ENCODE measurements around the gene ARHGAP30. TPM values are rescaled to one million over a fixed set of nuclear protein-coding genes. Genes with fewer than 3 reads are reported as not detected.

ARHGAP30 gene
- total RNA-seq, 2 experiments from 2014 or later = 260 to 273 TPM

DNA sequence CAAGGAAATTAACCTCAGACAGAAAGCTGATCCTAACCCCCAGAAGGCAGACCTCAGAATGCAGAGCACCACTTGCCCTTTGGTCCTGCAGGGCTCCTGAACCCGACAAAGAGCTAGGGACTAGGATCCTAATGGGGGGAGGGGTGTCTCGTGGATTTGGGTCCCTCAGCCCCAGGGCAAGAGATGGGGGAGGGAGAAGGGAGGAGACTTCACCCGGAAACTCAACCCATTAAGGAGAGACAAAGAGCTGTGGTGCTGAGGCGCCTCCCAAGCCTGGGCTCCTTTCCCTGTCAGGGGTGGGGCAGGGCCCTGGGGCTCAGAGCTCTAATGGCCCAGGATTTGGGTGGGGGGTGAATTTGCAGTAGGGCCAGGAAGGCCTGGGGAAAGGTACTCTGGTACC, 16.8 kb upstream of the ARHGAP30 start:
- ATAC-seq = no peak
- Mint-ChIP-seq H3K4me1 (peaks cover 9% of the 10 kb centered on the region), H3K27me3 (no peaks in the 10 kb centered on the region)

DNA sequence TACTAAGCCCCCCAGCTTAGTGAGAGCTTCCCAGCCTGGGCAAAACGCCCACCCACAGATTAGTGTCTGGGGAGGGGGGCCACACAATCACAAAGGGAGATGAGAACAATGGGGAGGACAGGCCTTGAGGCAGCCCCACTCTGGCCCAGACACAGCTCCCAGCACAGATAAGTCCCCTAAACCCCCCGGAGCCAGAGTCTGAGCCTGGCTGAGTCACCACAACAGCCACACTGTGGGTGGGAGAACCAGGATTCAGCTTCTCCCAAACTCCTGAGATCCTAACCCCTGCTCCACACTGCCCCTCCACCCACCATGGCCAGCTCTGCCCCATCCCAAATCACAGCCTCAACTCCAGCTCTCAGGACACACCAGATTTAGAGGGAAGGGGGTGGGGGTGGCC, 15.5 kb upstream of the ARHGAP30 start:
- CTCF ChIA-PET = interaction anchor here (1.7 to 4.8 kb wide), 2 partner anchors 12 to 15 kb away, joined by 6 to 22 read pairs; partner anchors contain the start of genes ARHGAP30 and KLHDC9
- Mint-ChIP-seq H3K27me3 (no peaks in the 10 kb centered on the region), H3K27ac (no peak overlapping the region), H3K4me1 (peaks cover 3% of the 10 kb centered on the region), H3K36me3 (no peaks in the 10 kb centered on the region), H3K4me3 (no peak overlapping the region), H3K9me3 (ENCODE audit: low read depth) (no peaks in the 10 kb centered on the region)
- DNase-seq = no peak
- ATAC-seq = no peak

More for the DNA sequence above, 16.8 kb upstream of the ARHGAP30 start:
- Mint-ChIP-seq H3K27ac (no peak overlapping the region), H3K4me3 (no peak overlapping the region), H3K9me3 (ENCODE audit: low read depth) (no peaks in the 10 kb centered on the region), H3K36me3 (no peaks in the 10 kb centered on the region)
- CTCF ChIA-PET = interaction anchor here (1.2 to 4.8 kb wide), 3 partner anchors 11 to 16 kb away, joined by 3 to 22 read pairs (median 6); partner anchors contain the start of genes ARHGAP30 and KLHDC9
- DNase-seq = no peak

DNA sequence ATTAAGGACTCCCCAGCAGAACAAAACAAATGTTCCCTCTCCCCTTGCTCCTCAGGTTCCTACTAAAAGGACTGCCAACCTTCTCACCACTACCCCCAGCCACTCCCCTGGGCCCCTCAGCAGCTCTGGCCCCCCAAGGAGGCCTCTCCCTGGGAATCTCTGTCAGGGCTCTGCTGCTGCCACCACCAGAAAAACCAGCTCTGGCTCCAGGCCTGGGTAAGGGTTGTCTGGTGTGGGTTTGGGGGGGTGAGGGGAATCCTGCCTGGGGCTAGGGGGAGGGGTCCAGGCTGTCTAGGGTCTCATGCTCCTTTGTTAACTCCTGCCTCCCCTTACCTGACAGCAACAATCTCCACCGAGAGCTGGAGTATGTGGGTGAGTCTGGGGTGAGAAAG, 14.9 kb upstream of the ARHGAP30 start:
- no peak for ATAC-seq
- H3K4me3 Mint-ChIP-seq = no peak overlapping the region
- no peak for DNase-seq
- H3K27ac Mint-ChIP-seq = no peak overlapping the region
- no peaks in the 10 kb centered on the region for H3K36me3 Mint-ChIP-seq
- CTCF ChIA-PET = interaction anchor here (4.8 kb wide), 1 partner anchor 13 kb away, joined by 22 read pairs; the partner anchor contains the start of gene KLHDC9
- H3K9me3 Mint-ChIP-seq (ENCODE audit: low read depth) = no peaks in the 10 kb centered on the region
- peaks cover 9% of the 10 kb centered on the region for H3K4me1 Mint-ChIP-seq
- no peaks in the 10 kb centered on the region for H3K27me3 Mint-ChIP-seq

DNA sequence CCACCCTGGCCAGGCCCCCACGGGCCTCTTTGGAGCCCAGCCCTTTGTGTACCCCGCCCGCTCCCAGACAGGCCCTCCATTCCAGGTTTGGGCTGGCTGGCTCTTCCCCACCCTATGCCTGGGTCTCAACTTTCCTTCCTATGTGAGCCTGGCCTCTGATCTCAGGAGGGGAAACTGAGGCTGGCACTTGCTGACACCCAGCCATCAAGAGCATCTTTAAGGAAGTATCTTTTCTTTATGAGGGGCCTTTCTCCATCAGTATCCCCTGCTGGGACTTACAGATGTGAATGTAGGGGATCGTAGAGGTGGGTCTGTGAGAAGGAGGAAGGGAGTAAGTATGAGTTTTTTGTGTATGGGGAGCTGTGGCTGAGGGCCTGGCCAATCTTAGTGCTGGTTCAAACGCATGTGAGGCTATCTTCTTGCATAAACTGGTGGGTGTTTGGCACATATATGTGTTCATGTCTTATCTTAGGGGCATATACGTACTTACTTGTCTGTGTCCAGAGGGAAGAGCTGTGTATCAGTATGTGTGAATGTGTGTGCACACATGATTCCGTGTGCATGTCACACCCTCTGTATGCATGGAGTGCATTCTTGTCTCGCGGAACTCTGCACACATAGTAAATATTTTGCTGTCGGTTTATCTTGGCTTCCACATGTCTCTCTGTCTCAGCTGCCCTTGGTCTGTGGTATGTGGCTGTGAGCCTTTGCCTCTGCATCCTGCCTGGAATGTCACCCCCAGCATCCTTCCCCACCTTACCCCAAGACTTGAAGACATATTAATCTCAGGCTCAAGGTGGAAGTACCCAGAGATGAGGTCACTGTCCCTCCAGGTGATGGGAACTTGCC, 14.3 kb upstream of the ARHGAP30 start:
- no peaks in the 10 kb centered on the region for H3K9me3 Mint-ChIP-seq (ENCODE audit: low read depth)
- H3K36me3 Mint-ChIP-seq = no peaks in the 10 kb centered on the region
- H3K4me1 Mint-ChIP-seq = peaks cover 12% of the 10 kb centered on the region
- H3K27ac Mint-ChIP-seq = no peak overlapping the region
- CTCF ChIA-PET = interaction anchor here (2.2 to 4.8 kb wide), 3 partner anchors 12 to 15 kb away, joined by 5 to 22 read pairs (median 12); partner anchors contain the start of gene KLHDC9
- H3K4me3 Mint-ChIP-seq = no peak overlapping the region
- ATAC-seq (no peak), DNase-seq (no peak)
- no peaks in the 10 kb centered on the region for H3K27me3 Mint-ChIP-seq

DNA sequence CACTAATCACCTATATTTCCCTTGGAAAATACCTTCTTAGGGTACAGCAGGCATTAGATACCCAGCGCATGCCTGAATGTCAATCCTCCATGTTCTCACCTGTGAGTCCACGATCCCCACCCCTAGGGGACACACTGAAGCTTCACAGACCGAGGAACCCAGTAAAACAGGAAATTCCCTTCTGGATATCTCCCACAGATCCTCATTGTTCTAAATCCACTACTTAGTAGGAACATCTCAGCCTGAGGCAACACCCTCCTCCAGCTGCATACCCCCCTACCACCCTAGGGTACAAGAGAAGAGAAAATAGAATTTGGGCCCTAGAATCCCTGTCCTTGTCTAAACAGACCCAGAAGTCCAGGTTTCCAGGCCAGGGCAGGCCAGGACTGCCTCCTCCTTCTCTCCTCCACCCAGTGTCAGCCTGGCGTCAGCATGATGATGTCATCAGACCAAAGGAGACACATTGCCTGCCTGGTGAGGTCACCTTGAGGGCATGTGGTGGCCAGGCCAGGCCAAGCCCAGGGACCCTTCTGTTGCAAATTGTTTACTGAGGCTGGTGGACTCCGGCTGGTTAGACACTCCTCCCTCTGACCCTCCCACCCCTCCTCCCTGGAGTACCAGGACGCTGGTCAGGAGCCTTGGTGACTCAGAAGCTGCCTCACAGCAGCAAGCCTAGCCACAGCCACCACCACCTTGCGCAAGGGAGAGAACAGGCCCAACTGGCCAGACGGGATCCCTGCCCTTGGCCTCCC, 13.5 kb upstream of the ARHGAP30 start:
- Mint-ChIP-seq H3K36me3 (no peaks in the 10 kb centered on the region), H3K27ac (no peak overlapping the region), H3K9me3 (ENCODE audit: low read depth) (no peaks in the 10 kb centered on the region), H3K27me3 (no peaks in the 10 kb centered on the region), H3K4me1 (peaks cover 12% of the 10 kb centered on the region), H3K4me3 (no peak overlapping the region)
- ATAC-seq = no peak
- CTCF ChIA-PET = interaction anchor here (2.2 to 4.8 kb wide), 3 partner anchors 12 to 14 kb away, joined by 5 to 22 read pairs (median 12); partner anchors contain the start of gene KLHDC9
- DNase-seq = no peak

DNA sequence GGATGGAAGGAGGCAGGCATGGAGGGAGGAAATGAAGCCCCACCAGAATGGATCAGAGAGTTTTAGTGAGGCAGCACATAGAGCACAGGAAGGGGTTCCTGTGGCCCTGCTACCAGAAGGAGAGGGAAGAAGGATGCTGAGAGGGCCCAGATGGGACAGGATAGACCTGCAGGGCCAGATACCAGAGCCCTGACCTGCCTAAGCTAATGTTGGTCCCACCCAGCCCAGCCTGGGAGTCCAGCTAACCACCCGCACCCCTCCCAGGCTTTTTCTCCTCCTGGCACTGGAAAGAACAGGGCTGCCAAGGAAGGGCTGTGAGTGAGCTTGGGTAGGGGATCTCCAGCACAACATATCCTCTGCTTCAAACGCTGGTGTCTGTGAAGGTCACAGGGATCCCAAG, 12.8 kb upstream of the ARHGAP30 start:
- CTCF ChIA-PET = interaction anchor here (2.2 to 3.2 kb wide), 2 partner anchors 11 to 14 kb away, joined by 5 to 12 read pairs; no protein-coding TSS in a partner anchor
- H3K27ac Mint-ChIP-seq = no peak overlapping the region
- no peak for DNase-seq
- H3K36me3 Mint-ChIP-seq = no peaks in the 10 kb centered on the region
- H3K9me3 Mint-ChIP-seq (ENCODE audit: low read depth) = no peaks in the 10 kb centered on the region
- H3K27me3 Mint-ChIP-seq = no peaks in the 10 kb centered on the region
- no peak overlapping the region for H3K4me3 Mint-ChIP-seq
- no peak for ATAC-seq
- H3K4me1 Mint-ChIP-seq = peaks cover 12% of the 10 kb centered on the region

DNA sequence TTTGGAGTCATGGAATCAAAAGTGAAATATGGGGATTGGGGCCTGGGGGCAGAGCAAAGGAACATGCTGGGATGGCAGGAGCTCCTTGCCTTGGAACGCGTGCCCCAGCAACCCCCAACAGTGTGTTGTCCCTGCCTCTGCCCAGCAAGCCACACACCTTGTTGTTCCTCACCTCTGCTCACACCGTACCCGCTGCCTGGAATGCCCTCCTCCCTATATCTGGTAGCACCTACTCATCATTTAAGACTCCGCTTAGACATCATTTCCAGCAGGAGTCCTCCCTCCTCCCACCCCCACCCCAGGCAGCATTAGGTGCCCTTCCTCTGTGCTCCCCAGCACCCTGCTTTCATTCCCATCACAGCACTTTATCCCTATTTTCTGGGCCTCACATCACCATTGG, 11.8 kb upstream of the ARHGAP30 start:
- no peak for ATAC-seq
- no peak overlapping the region for H3K27ac Mint-ChIP-seq
- no peak overlapping the region for H3K4me3 Mint-ChIP-seq
- DNase-seq = no peak
- H3K9me3 Mint-ChIP-seq (ENCODE audit: low read depth) = no peaks in the 10 kb centered on the region
- CTCF ChIA-PET = interaction anchor here (1.4 to 3.2 kb wide), 2 partner anchors 9 to 10 kb away, joined by 3 to 12 read pairs; no protein-coding TSS in a partner anchor
- no peaks in the 10 kb centered on the region for H3K36me3 Mint-ChIP-seq
- H3K4me1 Mint-ChIP-seq = peaks cover 12% of the 10 kb centered on the region
- no peaks in the 10 kb centered on the region for H3K27me3 Mint-ChIP-seq

DNA sequence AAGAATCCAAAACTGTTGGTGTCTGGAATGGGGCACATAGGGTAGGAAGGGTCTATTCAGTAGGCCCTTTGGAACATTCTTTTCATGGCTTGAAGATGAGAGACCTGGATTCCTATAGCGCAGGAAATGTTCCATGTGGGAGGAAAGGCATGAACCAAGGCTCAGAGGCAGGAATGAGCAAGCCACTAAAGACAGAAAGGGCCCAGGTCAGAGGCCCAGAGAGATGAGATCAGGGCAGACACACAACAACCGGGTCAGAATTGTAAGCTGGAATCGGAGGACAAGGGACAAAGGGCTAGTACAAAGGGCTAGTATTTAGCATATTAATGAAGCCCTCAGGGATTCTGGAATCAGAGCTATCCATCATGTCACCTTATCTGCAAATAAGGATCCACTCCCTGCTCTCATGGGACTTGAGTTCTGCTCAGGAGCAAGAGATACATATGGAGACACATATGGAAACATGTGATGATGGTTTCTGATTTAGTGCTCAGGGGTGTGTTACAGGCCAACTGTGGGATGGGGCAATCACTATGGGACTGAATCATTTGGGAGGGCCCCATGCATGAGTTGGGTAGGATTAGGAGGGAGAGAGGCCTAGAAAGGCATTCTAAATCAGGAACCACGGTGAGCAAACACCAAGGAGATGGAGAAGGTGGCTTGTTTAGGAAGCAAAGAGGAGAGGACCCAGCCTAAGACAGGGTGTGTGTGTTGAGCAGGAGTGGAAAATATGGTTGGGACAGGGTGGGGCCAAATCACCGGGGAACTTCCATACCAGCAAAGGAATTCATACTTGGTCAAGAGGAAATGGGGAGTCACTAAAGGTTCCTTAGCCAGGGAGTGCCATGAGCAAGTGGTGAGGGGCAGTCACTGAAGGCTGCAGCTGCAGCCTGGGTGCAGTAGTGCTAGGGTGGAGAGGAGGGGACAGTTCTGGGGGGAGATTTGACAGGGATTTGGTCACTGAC, 11.0 kb upstream of the ARHGAP30 start:
- ATAC-seq = no peak
- no peak for DNase-seq
- no peak overlapping the region for H3K27ac Mint-ChIP-seq
- H3K27me3 Mint-ChIP-seq = no peaks in the 10 kb centered on the region
- peaks cover 12% of the 10 kb centered on the region for H3K4me1 Mint-ChIP-seq
- H3K9me3 Mint-ChIP-seq (ENCODE audit: low read depth) = no peaks in the 10 kb centered on the region
- no peaks in the 10 kb centered on the region for H3K36me3 Mint-ChIP-seq
- H3K4me3 Mint-ChIP-seq = no peak overlapping the region
- CTCF ChIA-PET = interaction anchor here (0.8 to 3.2 kb wide), 3 partner anchors 9 to 10 kb away, joined by 3 to 12 read pairs (median 3); no protein-coding TSS in a partner anchor

DNA sequence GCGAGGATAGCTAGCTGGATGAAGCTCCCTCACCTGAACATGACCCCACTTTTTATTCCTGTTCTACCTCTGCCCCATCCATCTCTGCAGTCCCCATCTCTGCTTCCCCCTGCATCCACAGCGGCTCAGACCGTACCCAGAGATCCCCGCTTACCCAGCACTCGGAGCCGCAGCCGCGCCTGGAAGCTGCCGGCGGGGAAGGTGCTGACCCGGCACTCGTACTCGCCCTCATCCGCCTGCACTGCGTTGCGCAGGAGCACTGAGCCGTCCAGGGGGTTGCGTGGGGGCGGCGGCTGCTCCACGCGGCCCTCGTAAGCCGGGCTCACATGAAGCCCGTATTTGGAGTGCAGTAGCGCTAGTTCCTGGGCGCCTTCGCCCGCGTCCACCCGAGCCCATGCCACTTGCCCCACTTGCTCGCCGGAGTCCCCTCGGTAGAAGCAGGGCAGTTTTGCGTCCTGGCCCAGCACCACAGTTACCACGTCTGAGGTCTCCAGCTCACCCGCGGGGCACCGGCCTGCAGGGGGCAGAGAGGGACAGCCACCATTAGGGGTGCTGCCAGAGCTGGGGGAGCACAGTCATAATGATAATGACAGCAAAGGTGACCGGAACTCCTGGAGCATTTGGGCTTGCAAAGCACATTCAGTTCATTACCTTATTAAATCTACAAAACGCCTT, 9.9 kb upstream of the ARHGAP30 start:
- Mint-ChIP-seq H3K4me1 (peaks cover 12% of the 10 kb centered on the region), H3K4me3 (no peak overlapping the region), H3K9me3 (ENCODE audit: low read depth) (no peaks in the 10 kb centered on the region), H3K27ac (no peak overlapping the region), H3K27me3 (no peaks in the 10 kb centered on the region), H3K36me3 (no peaks in the 10 kb centered on the region)
- DNase-seq (no peak), ATAC-seq (no peak)
- CTCF ChIA-PET = interaction anchor here (0.8 to 2.6 kb wide), 4 partner anchors 8 to 38 kb away, joined by 3 to 15 read pairs (median 4); partner anchors contain the start of genes KLHDC9 and NECTIN4

DNA sequence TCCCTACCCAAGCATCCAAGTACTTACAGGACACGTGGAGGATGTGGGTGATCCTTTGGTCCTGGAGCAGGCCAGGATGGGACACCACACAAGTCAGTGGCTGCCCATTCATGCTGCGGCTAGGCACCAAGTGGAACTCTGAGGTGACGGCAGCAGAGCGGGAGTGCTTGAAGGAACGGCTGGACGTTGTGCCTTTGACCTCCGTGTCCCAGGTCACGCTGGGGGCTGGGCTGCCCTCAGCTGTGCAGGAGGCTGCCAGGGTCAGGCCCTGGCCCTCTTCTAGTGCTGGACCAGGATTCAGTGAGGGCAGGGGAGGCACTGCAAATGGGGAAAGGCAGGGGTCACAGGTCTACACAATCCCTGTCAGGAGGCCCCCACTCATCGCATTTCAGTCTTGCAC, 7.7 kb upstream of the ARHGAP30 start:
- CTCF ChIA-PET = interaction anchor here (2.6 kb wide), 1 partner anchor 20 kb away, joined by 15 read pairs; the partner anchor contains the start of gene KLHDC9
- Mint-ChIP-seq H3K27me3 (no peaks in the 10 kb centered on the region), H3K4me3 (no peak overlapping the region), H3K4me1 (peaks cover 24% of the 10 kb centered on the region), H3K9me3 (ENCODE audit: low read depth) (no peaks in the 10 kb centered on the region), H3K36me3 (no peaks in the 10 kb centered on the region), H3K27ac (no peak overlapping the region)
- ATAC-seq (no peak), DNase-seq (no peak)

DNA sequence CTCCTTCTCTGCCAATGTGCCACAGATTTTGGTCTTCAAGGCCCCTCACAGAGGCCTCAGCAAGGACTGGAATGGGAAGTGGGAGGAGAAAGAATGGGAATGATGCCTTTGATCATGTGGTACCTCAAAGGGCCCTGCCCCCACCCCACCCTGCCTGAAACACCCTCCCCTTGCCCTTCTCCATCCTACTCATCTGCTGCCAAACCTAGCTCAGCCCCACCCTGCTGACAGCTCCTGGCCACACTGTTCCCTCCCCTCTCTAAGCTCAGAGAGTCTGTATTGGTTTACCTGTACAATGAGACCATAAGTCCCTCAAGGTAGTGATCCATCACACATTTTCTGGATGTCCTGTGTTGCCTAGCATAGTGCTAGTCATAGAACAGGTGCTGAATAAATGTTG, 6.7 kb upstream of the ARHGAP30 start:
- no peak for ATAC-seq
- Mint-ChIP-seq H3K27ac (no peak overlapping the region), H3K9me3 (ENCODE audit: low read depth) (no peaks in the 10 kb centered on the region), H3K4me3 (no peak overlapping the region), H3K36me3 (no peaks in the 10 kb centered on the region), H3K4me1 (peaks cover 32% of the 10 kb centered on the region), H3K27me3 (no peaks in the 10 kb centered on the region)
- no peak for DNase-seq
- CTCF ChIA-PET = interaction anchor here (0.5 to 1.6 kb wide), 2 partner anchors 21 to 84 kb away, joined by 3 to 7 read pairs; partner anchors contain the start of gene KLHDC9

Measured in activated CD8-positive, alpha-beta memory T cell treated with anti-CD3 and anti-CD28 coated beads, Interleukin-2, amount 10 ng/mL, durations not matched to agents 7 days and 5 days (primary cell).